ENCODE data around the gene VAV3. TPM values are rescaled to one million over a fixed set of nuclear protein-coding genes. Genes with fewer than 3 reads are reported as not detected.
A peak's percentile ranks its signal among the peaks of the same experiment; 100 is the strongest.
"Not testable (repeated sequence)": the region's sequence is repeated elsewhere in the genome, so short reads cannot be mapped to it uniquely, and the experiment has no call there.

Gene VAV3
- 4.5 TPM for polyA plus RNA-seq (ENCODE audit: insufficient read length)

- peak; percentile 64 for DNase-seq
These were observed at the start of gene VAV3 for GRCh38 chr1:107965110-107965991. VAV3 (minus strand) TSS chr1:107965180; CDS start chr1:107964869, 311 bp downstream.

GRCh38 chr1:108012553-108012952 is 47.6 kb upstream of the VAV3 start:
- DNase-seq = no peak

- DNase-seq = no peak
These were observed 46.3 kb upstream of the VAV3 start for GRCh38 chr1:108011295-108011694.

GRCh38 chr1:108010581-108010980 is 45.6 kb upstream of the VAV3 start:
- DNase-seq = no peak

- no peak for DNase-seq
These were observed 44.7 kb upstream of the VAV3 start for GRCh38 chr1:108009603-108010195.

- DNase-seq = no peak
These were observed 42.6 kb upstream of the VAV3 start for GRCh38 chr1:108007531-108007930.

GRCh38 chr1:108007070-108007469 is 42.1 kb upstream of the VAV3 start:
- no peak for DNase-seq

- not testable (repeated sequence) for DNase-seq
These were observed 39.9 kb upstream of the VAV3 start for GRCh38 chr1:108004919-108005318.

- peak; percentile 35 for DNase-seq
These were observed 35.7 kb upstream of the VAV3 start for GRCh38 chr1:108000620-108001111.

- DNase-seq = no peak
These were observed 35.2 kb upstream of the VAV3 start for GRCh38 chr1:108000184-108000583.

GRCh38 chr1:107997866-107998265 is 32.9 kb upstream of the VAV3 start:
- DNase-seq = no peak

- no peak for DNase-seq
These were observed 28.9 kb upstream of the VAV3 start for GRCh38 chr1:107993920-107994319.

GRCh38 chr1:107992347-107992746 is 27.4 kb upstream of the VAV3 start:
- DNase-seq = no peak

GRCh38 chr1:107991371-107992066 is 26.5 kb upstream of the VAV3 start:
- DNase-seq = no peak

- DNase-seq = no peak
These were observed 25.6 kb upstream of the VAV3 start for GRCh38 chr1:107990606-107991005.

- DNase-seq = no peak
These were observed 16.3 kb upstream of the VAV3 start for GRCh38 chr1:107981277-107981676.

GRCh38 chr1:107979926-107980325 is 14.9 kb upstream of the VAV3 start:
- no peak for DNase-seq

- no peak for DNase-seq
These were observed 14.1 kb upstream of the VAV3 start for GRCh38 chr1:107979088-107979487.

GRCh38 chr1:107976836-107977235 is 11.9 kb upstream of the VAV3 start:
- DNase-seq = peak; percentile 8

GRCh38 chr1:107976431-107976830 is 11.5 kb upstream of the VAV3 start:
- DNase-seq = no peak

GRCh38 chr1:107975851-107976250 is 10.9 kb upstream of the VAV3 start:
- peak; percentile 20 for DNase-seq

- DNase-seq = no peak
These were observed 9.1 kb upstream of the VAV3 start for GRCh38 chr1:107974090-107974489.

All from hindlimb muscle (tissue), 1 donor.